Hepatocyte (in vitro differentiated cells): ENCODE data around the gene USP10.

ENCODE experiments used
- CTCF ChIP-seq: fragments of 200-600 bp; sonication (generic); IDR thresholded peaks from 2 replicates; pipeline ENCODE4 v1.5.1; 2016; ENCODE audit warnings: antibody characterized with exemption, mild to moderate bottlenecking; ENCODE audit not compliant: poor library complexity
- EZH2 ChIP-seq: fragments of 200-600 bp; sonication (generic); IDR thresholded peaks from 2 replicates; pipeline ENCODE4 v1.6.1; 2016; ENCODE audit warnings: antibody characterized with exemption, mild to moderate bottlenecking, borderline replicate concordance
- EZH2phosphoT487 ChIP-seq: fragments of 200-600 bp; sonication (generic); IDR thresholded peaks from one replicate; pipeline ENCODE4 v1.6.1; 2018; ENCODE audit warnings: antibody characterized with exemption, mild to moderate bottlenecking, low read depth, moderate library complexity; ENCODE audit not compliant: unreplicated experiment, severe bottlenecking

DNA sequence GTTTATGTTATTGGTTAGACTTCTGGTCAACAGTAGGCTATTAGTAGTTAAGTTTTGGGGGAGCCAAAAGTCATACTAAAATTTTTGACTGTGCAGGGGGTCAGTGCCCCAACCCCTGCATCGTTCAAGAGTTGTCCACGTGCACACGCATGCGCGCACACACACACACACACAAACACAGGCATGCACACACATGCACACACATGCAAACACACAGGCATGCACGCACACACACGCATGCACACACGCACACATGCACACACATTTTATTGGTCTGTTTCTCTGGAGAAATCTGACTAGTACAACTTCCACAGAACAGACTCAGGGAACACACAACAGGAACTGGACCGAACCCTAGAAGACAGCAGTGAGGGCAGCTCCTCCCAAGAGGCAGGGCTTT is 24.4 kb upstream of the USP10 start:
- TF ChIP-seq CTCF (no peak), EZH2 (no peak), EZH2phosphoT487 (no peak)
